ENCODE results near the gene ZKSCAN1. TPM values are rescaled to one million over a fixed set of nuclear protein-coding genes. Genes with fewer than 3 reads are reported as not detected.

Gene ZKSCAN1
- total RNA-seq, 1 experiment from 2014 or later: 13.6 TPM

- peaks cover 72% of the 10 kb centered on the region for H3K79me2 ChIP-seq (ENCODE audit: low read length)
- ATAC-seq (no peak), DNase-seq (no peak)
- H3K27ac ChIP-seq (ENCODE audit: low read length): no peak overlapping the region
- no TSS peak for BruUV-seq (replicated peaks)
- POLR2A ChIA-PET (ENCODE audit: unreplicated experiment): interaction anchor here (0.7 kb wide), 1 partner anchor 58 kb away, joined by 3 read pairs; no protein-coding TSS in a partner anchor
- H3K4me3 ChIP-seq (ENCODE audit: low read length): peak overlapping the region; percentile 97; the same call in 1 of the 2 replicates
- no peaks in the 10 kb centered on the region for H3F3A ChIP-seq (ENCODE audit: low read length, unreplicated experiment)
- TF ChIP-seq CTCF (conservative IDR thresholded peaks at IDR 0.05; ENCODE audit: low read depth, low read length) (no peak), EZH2phosphoT487 (IDR thresholded peaks at IDR 0.05; ENCODE audit: borderline replicate concordance, low read length) (no peak)
- H3K36me3 ChIP-seq (ENCODE audit: low read depth, low read length): peaks cover 7% of the 10 kb centered on the region; the same call in 1 of the 2 replicates
- peak overlapping the region; percentile 97; the same call in 1 of the 2 replicates for H3K9ac ChIP-seq (ENCODE audit: low read length)
- H3K9me3 ChIP-seq (ENCODE audit: low read length): no peaks in the 10 kb centered on the region
- intact Hi-C loops (cut with micrococcal nuclease): no loop called here
- peak overlapping the region; percentile 98 for H3K4me2 ChIP-seq (ENCODE audit: low read length)
- no peak overlapping the region for H2AFZ ChIP-seq (ENCODE audit: low read length)
- H4K20me1 ChIP-seq (ENCODE audit: low read length): peaks cover 14% of the 10 kb centered on the region
- CTCF ChIA-PET: interaction anchor here (1.2 kb wide), 1 partner anchor 24 kb away, joined by 7 read pairs; no protein-coding TSS in a partner anchor
- peaks cover 30% of the 10 kb centered on the region for H3K4me1 ChIP-seq (ENCODE audit: insufficient read depth, low read length)
- H3K9me2 ChIP-seq (replicated peaks; ENCODE audit: low read length): no peaks in the 10 kb centered on the region
- H3K27me3 ChIP-seq (ENCODE audit: low read length): no peaks in the 10 kb centered on the region
Measured at GRCh38 chr7:100017875-100018274, 2.5 kb downstream of the ZKSCAN1 start.

- Histone ChIP-seq H3K9me3 (ENCODE audit: low read length) (no peaks in the 10 kb centered on the region), H3K4me1 (ENCODE audit: insufficient read depth, low read length) (peaks cover 23% of the 10 kb centered on the region), H3K79me2 (ENCODE audit: low read length) (peaks cover 72% of the 10 kb centered on the region), H3K4me3 (ENCODE audit: low read length) (no peak overlapping the region), H3K27me3 (ENCODE audit: low read length) (no peaks in the 10 kb centered on the region), H4K20me1 (ENCODE audit: low read length) (peaks cover 14% of the 10 kb centered on the region), H3K4me2 (ENCODE audit: low read length) (no peak overlapping the region), H3K9me2 (replicated peaks; ENCODE audit: low read length) (no peaks in the 10 kb centered on the region), H3K9ac (ENCODE audit: low read length) (no peak overlapping the region), H3K27ac (ENCODE audit: low read length) (no peak overlapping the region), H2AFZ (ENCODE audit: low read length) (no peak overlapping the region), H3F3A (ENCODE audit: low read length, unreplicated experiment) (peaks cover under 1% of the 10 kb centered on the region), H3K36me3 (ENCODE audit: low read depth, low read length) (peaks cover 19% of the 10 kb centered on the region; the same call in 1 of the 2 replicates)
- BruUV-seq (replicated peaks): no TSS peak
- POLR2A ChIA-PET (ENCODE audit: unreplicated experiment): no interaction called here
- ATAC-seq: no peak
- no peak for DNase-seq
- intact Hi-C loops (cut with micrococcal nuclease): no loop called here
- no peak for TF ChIP-seq EZH2phosphoT487 (IDR thresholded peaks at IDR 0.05; ENCODE audit: borderline replicate concordance, low read length)
- no peak for TF ChIP-seq CTCF (conservative IDR thresholded peaks at IDR 0.05; ENCODE audit: low read depth, low read length)
- TF ChIP-seq EZH2 (IDR thresholded peaks at IDR 0.05; ENCODE audit: low read length, unreplicated experiment): no peak
- CTCF ChIA-PET: no interaction called here
Measured at GRCh38 chr7:100019908-100020307, 4.5 kb downstream of the ZKSCAN1 start.

- H3K36me3 ChIP-seq (ENCODE audit: low read depth, low read length): peaks cover 25% of the 10 kb centered on the region
- H3K9me3 ChIP-seq (ENCODE audit: low read length): no peaks in the 10 kb centered on the region
- peaks cover 21% of the 10 kb centered on the region for H3K4me1 ChIP-seq (ENCODE audit: insufficient read depth, low read length)
- DNase-seq (no peak), ATAC-seq (no peak)
- H4K20me1 ChIP-seq (ENCODE audit: low read length): peaks cover 10% of the 10 kb centered on the region
- intact Hi-C loops (cut with micrococcal nuclease): no loop called here
- H3K27ac ChIP-seq (ENCODE audit: low read length): no peak overlapping the region
- no peaks in the 10 kb centered on the region for H3K9me2 ChIP-seq (replicated peaks; ENCODE audit: low read length)
- CTCF ChIA-PET: no interaction called here
- TF ChIP-seq EZH2phosphoT487 (IDR thresholded peaks at IDR 0.05; ENCODE audit: borderline replicate concordance, low read length) (no peak), EZH2 (IDR thresholded peaks at IDR 0.05; ENCODE audit: low read length, unreplicated experiment) (no peak), CTCF (conservative IDR thresholded peaks at IDR 0.05; ENCODE audit: low read depth, low read length) (no peak)
- no peaks in the 10 kb centered on the region for H3K27me3 ChIP-seq (ENCODE audit: low read length)
- H3F3A ChIP-seq (ENCODE audit: low read length, unreplicated experiment): peaks cover 7% of the 10 kb centered on the region
- peaks cover 59% of the 10 kb centered on the region for H3K79me2 ChIP-seq (ENCODE audit: low read length)
- no peak overlapping the region for H2AFZ ChIP-seq (ENCODE audit: low read length)
- no peak overlapping the region for H3K4me2 ChIP-seq (ENCODE audit: low read length)
- H3K9ac ChIP-seq (ENCODE audit: low read length): no peak overlapping the region
- no peak overlapping the region for H3K4me3 ChIP-seq (ENCODE audit: low read length)
- POLR2A ChIA-PET (ENCODE audit: unreplicated experiment): interaction anchor here (0.6 kb wide), 1 partner anchor 685 kb away, joined by 4 read pairs; no protein-coding TSS in a partner anchor
- no TSS peak for BruUV-seq (replicated peaks)
Measured at GRCh38 chr7:100021297-100021696, 5.9 kb downstream of the ZKSCAN1 start.

All from PC-3 (cell line).